ENCODE data around the gene CELA2B.
"Not testable (repeated sequence)": the region's sequence is repeated elsewhere in the genome, so short reads cannot be mapped to it uniquely, and the experiment has no call there.

DNA sequence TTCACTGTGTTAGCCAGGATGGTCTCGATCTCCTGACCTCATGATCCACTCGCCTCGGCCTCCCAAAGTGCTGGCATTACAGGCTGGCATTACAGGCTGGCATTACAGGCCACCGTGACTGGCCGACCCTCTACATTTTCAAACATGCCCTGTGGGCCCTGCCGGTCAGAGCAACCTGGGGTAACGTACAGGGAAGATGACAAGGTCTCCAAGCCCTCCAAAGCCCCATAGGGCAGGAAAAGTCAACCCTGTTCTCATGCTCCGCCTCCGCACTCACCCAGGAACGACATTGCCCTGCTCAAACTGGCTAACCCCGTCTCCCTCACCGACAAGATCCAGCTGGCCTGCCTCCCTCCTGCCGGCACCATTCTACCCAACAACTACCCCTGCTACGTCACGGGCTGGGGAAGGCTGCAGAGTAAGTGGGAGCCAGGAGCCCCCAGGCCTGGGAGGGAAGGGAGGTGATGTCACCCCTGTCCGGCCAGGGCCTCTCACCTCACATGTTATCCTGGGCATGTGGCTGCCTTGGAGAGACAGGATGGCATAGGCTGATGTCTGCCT, 7.2 kb downstream of the CELA2B start:
- TF ChIP-seq, protein P1, sequence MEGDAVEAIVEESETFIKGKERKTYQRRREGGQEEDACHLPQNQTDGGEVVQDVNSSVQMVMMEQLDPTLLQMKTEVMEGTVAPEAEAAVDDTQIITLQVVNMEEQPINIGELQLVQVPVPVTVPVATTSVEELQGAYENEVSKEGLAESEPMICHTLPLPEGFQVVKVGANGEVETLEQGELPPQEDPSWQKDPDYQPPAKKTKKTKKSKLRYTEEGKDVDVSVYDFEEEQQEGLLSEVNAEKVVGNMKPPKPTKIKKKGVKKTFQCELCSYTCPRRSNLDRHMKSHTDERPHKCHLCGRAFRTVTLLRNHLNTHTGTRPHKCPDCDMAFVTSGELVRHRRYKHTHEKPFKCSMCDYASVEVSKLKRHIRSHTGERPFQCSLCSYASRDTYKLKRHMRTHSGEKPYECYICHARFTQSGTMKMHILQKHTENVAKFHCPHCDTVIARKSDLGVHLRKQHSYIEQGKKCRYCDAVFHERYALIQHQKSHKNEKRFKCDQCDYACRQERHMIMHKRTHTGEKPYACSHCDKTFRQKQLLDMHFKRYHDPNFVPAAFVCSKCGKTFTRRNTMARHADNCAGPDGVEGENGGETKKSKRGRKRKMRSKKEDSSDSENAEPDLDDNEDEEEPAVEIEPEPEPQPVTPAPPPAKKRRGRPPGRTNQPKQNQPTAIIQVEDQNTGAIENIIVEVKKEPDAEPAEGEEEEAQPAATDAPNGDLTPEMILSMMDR (IDR thresholded peaks at IDR 0.05) = not testable (repeated sequence)
- TF ChIP-seq POLR2A (IDR thresholded peaks at IDR 0.05) = not testable (repeated sequence)
